SK-N-SH (cell line): ENCODE results near the gene JAKMIP1.

Experiments
- ELF1 ChIP-seq: IDR thresholded peaks from 2 replicates; pipeline ENCODE4 v1.4.0; 2012
- EP300 ChIP-seq, 2 experiments: IDR thresholded peaks; 2 replicates each; pipeline versions ENCODE4 v1.4.0 to v1.6.1; 2012; ENCODE audit warnings: borderline replicate concordance in 1 of 2, low read depth in 1 of 2, low read length in 1 of 2
- EZH2phosphoT487 ChIP-seq: fragments of 200-600 bp; sonication (generic); IDR thresholded peaks from 2 replicates; pipeline ENCODE4 v1.6.1; 2017; ENCODE audit warnings: low read depth, mixed run types, mild to moderate bottlenecking, antibody characterized with exemption, moderate library complexity, borderline replicate concordance
- GABPA ChIP-seq: IDR thresholded peaks from 2 replicates; pipeline ENCODE4 v1.4.0; 2012; ENCODE audit warnings: low read depth, mild to moderate bottlenecking
- GATA2 ChIP-seq: sonication (generic); formaldehyde crosslinking; IDR thresholded peaks from 2 replicates; pipeline ENCODE4 v1.5.0; 2020; ENCODE audit warnings: mild to moderate bottlenecking, missing genetic modification reagents
- JUND ChIP-seq: IDR thresholded peaks from 2 replicates; pipeline ENCODE4 v1.4.0; 2012
- MXI1 ChIP-seq: IDR thresholded peaks from 2 replicates; pipeline ENCODE4 v1.6.1; 2012; ENCODE audit warnings: mild to moderate bottlenecking, low read depth, low read length, improper control_type of control experiment
- RAD21 ChIP-seq: IDR thresholded peaks from 2 replicates; pipeline ENCODE4 v1.6.1; 2012; ENCODE audit warnings: mild to moderate bottlenecking, low read length
- SMC3 ChIP-seq: IDR thresholded peaks from 2 replicates; pipeline ENCODE4 v1.6.1; 2012; ENCODE audit warnings: low read depth, low read length, improper control_type of control experiment
- YY1 ChIP-seq: IDR thresholded peaks from 2 replicates; pipeline ENCODE4 v1.4.0; 2012; ENCODE audit warnings: low read depth, mild to moderate bottlenecking
- TF ChIP-seq, protein P1 (sequence below): fragments of 200-600 bp; sonication (generic); IDR thresholded peaks from 2 replicates; pipeline ENCODE4 v1.6.1; 2017; ENCODE audit warnings: antibody characterized with exemption, mild to moderate bottlenecking, moderate library complexity
- TF ChIP-seq, protein P2 (sequence below): IDR thresholded peaks from 2 replicates; pipeline ENCODE4 v1.4.0; 2012; ENCODE audit warnings: low read depth

DNA sequence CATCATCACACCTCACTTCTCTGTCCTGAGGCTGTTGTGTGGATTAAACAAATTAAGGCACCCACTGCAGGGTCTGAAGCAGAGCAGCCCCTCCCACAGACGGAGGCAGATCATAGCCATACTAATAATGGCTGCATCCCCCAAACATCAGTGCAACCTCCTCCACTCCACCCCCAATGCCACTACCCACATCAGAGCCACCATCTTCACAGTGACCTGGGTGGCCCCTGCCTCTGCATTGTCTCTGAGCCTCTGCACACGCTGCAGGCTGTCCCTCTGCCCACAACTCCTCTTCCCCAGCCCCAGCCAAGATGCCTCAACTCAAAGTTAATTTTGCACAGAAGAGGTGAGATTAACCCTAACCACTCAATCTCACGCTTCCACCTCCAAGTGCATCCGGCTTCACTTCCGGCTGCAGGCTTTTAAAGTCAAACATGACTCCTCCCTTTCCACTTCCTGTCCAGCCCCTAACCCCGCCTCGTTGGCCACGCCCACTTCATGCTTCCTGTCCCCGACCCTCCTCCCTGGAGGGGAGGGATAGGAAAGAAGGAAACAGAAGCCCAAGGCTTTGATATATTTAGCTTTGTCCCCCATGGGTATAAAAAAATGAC is 22.7 kb downstream of the JAKMIP1 start:
- TF ChIP-seq EZH2phosphoT487, result no peak
- TF ChIP-seq, protein P1, sequence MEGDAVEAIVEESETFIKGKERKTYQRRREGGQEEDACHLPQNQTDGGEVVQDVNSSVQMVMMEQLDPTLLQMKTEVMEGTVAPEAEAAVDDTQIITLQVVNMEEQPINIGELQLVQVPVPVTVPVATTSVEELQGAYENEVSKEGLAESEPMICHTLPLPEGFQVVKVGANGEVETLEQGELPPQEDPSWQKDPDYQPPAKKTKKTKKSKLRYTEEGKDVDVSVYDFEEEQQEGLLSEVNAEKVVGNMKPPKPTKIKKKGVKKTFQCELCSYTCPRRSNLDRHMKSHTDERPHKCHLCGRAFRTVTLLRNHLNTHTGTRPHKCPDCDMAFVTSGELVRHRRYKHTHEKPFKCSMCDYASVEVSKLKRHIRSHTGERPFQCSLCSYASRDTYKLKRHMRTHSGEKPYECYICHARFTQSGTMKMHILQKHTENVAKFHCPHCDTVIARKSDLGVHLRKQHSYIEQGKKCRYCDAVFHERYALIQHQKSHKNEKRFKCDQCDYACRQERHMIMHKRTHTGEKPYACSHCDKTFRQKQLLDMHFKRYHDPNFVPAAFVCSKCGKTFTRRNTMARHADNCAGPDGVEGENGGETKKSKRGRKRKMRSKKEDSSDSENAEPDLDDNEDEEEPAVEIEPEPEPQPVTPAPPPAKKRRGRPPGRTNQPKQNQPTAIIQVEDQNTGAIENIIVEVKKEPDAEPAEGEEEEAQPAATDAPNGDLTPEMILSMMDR, result no peak
- TF ChIP-seq SMC3, result no peak
- TF ChIP-seq ELF1, result no peak
- no peak for TF ChIP-seq GABPA
- TF ChIP-seq, protein P2, sequence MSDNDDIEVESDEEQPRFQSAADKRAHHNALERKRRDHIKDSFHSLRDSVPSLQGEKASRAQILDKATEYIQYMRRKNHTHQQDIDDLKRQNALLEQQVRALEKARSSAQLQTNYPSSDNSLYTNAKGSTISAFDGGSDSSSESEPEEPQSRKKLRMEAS, result no peak
- no peak for TF ChIP-seq RAD21
- TF ChIP-seq YY1, result no peak
- TF ChIP-seq JUND, result no peak
- no peak for TF ChIP-seq EP300 (IDR thresholded peaks at IDR 0.05; ENCODE audit: borderline replicate concordance in 1 of 2, low read depth in 1 of 2, low read length in 1 of 2)
- no peak for TF ChIP-seq GATA2
- no peak for TF ChIP-seq MXI1
